ENCODE results near the gene ABLIM2. TPM values are rescaled to one million over a fixed set of nuclear protein-coding genes. Genes with fewer than 3 reads are reported as not detected.

Gene ABLIM2
- polyA plus RNA-seq, 1 donor from 2014 or later: 14.9 TPM

- Histone ChIP-seq H3K9me3 (ENCODE audit: low read length) (no peaks in the 10 kb centered on the region), H3K4me3 (ENCODE audit: low read length) (no peak overlapping the region), H3K27me3 (ENCODE audit: insufficient read depth, low read depth, low read length) (no peaks in the 10 kb centered on the region), H4K20me1 (ENCODE audit: insufficient read depth) (no peaks in the 10 kb centered on the region), H3K4me2 (ENCODE audit: low read length) (no peak overlapping the region), H3K9ac (ENCODE audit: low read length) (no peak overlapping the region), H3K27ac (ENCODE audit: low read length) (peak overlapping the region; percentile 54), H3K36me3 (ENCODE audit: insufficient read depth, low read length) (no peaks in the 10 kb centered on the region), H3K9me2 (ENCODE audit: insufficient read depth, low read length) (no peaks in the 10 kb centered on the region), H3K79me2 (replicated peaks; ENCODE audit: insufficient read depth, low read length) (no peaks in the 10 kb centered on the region), H3F3A (ENCODE audit: insufficient read depth, low read length, poor library complexity, severe bottlenecking) (no peaks in the 10 kb centered on the region), H2AFZ (ENCODE audit: low read depth, low read length) (no peak overlapping the region)
- TF ChIP-seq TAF1 (IDR thresholded peaks at IDR 0.05; ENCODE audit: low read depth) (no peak), POLR2AphosphoS5 (IDR thresholded peaks at IDR 0.05) (no peak), MXI1 (conservative IDR thresholded peaks at IDR 0.05; ENCODE audit: poor library complexity, severe bottlenecking) (no peak)
These were observed 128.4 kb downstream of the ABLIM2 start for GRCh38 chr4:8030121-8030781.

- no peaks in the 10 kb centered on the region for H3K79me2 ChIP-seq (replicated peaks; ENCODE audit: insufficient read depth, low read length)
- H3K27ac ChIP-seq (ENCODE audit: low read length): peak overlapping the region; percentile 54
- H3F3A ChIP-seq (ENCODE audit: insufficient read depth, low read length, poor library complexity, severe bottlenecking): no peaks in the 10 kb centered on the region
- H3K36me3 ChIP-seq (ENCODE audit: insufficient read depth, low read length): no peaks in the 10 kb centered on the region
- no peaks in the 10 kb centered on the region for H3K27me3 ChIP-seq (ENCODE audit: insufficient read depth, low read depth, low read length)
- no peaks in the 10 kb centered on the region for H4K20me1 ChIP-seq (ENCODE audit: insufficient read depth)
- no peak for TF ChIP-seq SMC3 (conservative IDR thresholded peaks at IDR 0.05; ENCODE audit: poor library complexity)
- no peak for TF ChIP-seq MXI1 (conservative IDR thresholded peaks at IDR 0.05; ENCODE audit: poor library complexity, severe bottlenecking)
- TF ChIP-seq, protein P1, sequence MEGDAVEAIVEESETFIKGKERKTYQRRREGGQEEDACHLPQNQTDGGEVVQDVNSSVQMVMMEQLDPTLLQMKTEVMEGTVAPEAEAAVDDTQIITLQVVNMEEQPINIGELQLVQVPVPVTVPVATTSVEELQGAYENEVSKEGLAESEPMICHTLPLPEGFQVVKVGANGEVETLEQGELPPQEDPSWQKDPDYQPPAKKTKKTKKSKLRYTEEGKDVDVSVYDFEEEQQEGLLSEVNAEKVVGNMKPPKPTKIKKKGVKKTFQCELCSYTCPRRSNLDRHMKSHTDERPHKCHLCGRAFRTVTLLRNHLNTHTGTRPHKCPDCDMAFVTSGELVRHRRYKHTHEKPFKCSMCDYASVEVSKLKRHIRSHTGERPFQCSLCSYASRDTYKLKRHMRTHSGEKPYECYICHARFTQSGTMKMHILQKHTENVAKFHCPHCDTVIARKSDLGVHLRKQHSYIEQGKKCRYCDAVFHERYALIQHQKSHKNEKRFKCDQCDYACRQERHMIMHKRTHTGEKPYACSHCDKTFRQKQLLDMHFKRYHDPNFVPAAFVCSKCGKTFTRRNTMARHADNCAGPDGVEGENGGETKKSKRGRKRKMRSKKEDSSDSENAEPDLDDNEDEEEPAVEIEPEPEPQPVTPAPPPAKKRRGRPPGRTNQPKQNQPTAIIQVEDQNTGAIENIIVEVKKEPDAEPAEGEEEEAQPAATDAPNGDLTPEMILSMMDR (IDR thresholded peaks at IDR 0.05; ENCODE audit: poor library complexity, severe bottlenecking): no peak
- no peak for TF ChIP-seq EZH2 (IDR thresholded peaks at IDR 0.05; ENCODE audit: borderline replicate concordance, insufficient read depth, low read length, poor library complexity, severe bottlenecking)
- TF ChIP-seq TAF1 (IDR thresholded peaks at IDR 0.05; ENCODE audit: low read depth): no peak
- no peak for TF ChIP-seq POLR2AphosphoS5 (IDR thresholded peaks at IDR 0.05)
- TF ChIP-seq, protein P2, sequence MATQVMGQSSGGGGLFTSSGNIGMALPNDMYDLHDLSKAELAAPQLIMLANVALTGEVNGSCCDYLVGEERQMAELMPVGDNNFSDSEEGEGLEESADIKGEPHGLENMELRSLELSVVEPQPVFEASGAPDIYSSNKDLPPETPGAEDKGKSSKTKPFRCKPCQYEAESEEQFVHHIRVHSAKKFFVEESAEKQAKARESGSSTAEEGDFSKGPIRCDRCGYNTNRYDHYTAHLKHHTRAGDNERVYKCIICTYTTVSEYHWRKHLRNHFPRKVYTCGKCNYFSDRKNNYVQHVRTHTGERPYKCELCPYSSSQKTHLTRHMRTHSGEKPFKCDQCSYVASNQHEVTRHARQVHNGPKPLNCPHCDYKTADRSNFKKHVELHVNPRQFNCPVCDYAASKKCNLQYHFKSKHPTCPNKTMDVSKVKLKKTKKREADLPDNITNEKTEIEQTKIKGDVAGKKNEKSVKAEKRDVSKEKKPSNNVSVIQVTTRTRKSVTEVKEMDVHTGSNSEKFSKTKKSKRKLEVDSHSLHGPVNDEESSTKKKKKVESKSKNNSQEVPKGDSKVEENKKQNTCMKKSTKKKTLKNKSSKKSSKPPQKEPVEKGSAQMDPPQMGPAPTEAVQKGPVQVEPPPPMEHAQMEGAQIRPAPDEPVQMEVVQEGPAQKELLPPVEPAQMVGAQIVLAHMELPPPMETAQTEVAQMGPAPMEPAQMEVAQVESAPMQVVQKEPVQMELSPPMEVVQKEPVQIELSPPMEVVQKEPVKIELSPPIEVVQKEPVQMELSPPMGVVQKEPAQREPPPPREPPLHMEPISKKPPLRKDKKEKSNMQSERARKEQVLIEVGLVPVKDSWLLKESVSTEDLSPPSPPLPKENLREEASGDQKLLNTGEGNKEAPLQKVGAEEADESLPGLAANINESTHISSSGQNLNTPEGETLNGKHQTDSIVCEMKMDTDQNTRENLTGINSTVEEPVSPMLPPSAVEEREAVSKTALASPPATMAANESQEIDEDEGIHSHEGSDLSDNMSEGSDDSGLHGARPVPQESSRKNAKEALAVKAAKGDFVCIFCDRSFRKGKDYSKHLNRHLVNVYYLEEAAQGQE (IDR thresholded peaks at IDR 0.05; ENCODE audit: borderline replicate concordance): no peak
- TF ChIP-seq EP300 (conservative IDR thresholded peaks at IDR 0.05; ENCODE audit: poor library complexity, severe bottlenecking): no peak
- no peak for TF ChIP-seq RAD21 (conservative IDR thresholded peaks at IDR 0.05)
- no peak overlapping the region for H3K4me2 ChIP-seq (ENCODE audit: low read length)
- H3K4me3 ChIP-seq (ENCODE audit: low read length): no peak overlapping the region
- H3K9me3 ChIP-seq (ENCODE audit: low read length): no peaks in the 10 kb centered on the region
- no peak overlapping the region for H3K9ac ChIP-seq (ENCODE audit: low read length)
- H2AFZ ChIP-seq (ENCODE audit: low read depth, low read length): no peak overlapping the region
- H3K9me2 ChIP-seq (ENCODE audit: insufficient read depth, low read length): no peaks in the 10 kb centered on the region
These were observed 128.9 kb downstream of the ABLIM2 start for GRCh38 chr4:8029689-8030088.

Data from neural cell (in vitro differentiated cells).